HCT116 (cell line): ENCODE measurements around the gene FOXO6. TPM values are rescaled to one million over a fixed set of nuclear protein-coding genes. Genes with fewer than 3 reads are reported as not detected.

Experiments
- ATAC-seq: fragments of 200-7000 bp; cut with Tn5 transposase; 2 replicates; pipeline ENCODE4 v1.9.1; 2020; ENCODE audit warnings: mild to moderate bottlenecking, moderate library complexity
- BruUV-seq: library from RNA; stranded (reverse); fragments of 400-500 nt; replicated peaks from 2 replicates; lab custom pipeline; 2021; lab: Mats Ljungman, UMichigan
- CTCF ChIA-PET: fragments of 300-600 bp; sonication (Branson Sonifier 250); formaldehyde crosslinking; loops from one replicate; lab custom pipeline; 2021; ENCODE audit warnings: antibody characterized with exemption; lab: Charles Lee
- POLR2A ChIA-PET: fragments of 300-600, 350-600 bp; sonication (Branson Sonifier 250); formaldehyde crosslinking; loops from one replicate; lab custom pipeline; 2021; ENCODE audit warnings: antibody characterized with exemption; lab: Charles Lee
- RAD21 ChIA-PET, 2 experiments: fragments of 300-600 bp; sonication (Branson Sonifier 250); formaldehyde crosslinking; loops; one replicate each; lab custom pipeline; 2023; ENCODE audit warnings: low total read pairs in 2 of 2; ENCODE audit not compliant: uncharacterized antibody in 2 of 2, unreplicated experiment in 2 of 2, low non-redundant PET in 1 of 2; lab: Charles Lee
- DNase-seq: peaks from one replicate; pipeline ENCODE4 v3.0.0-alpha.2; 2010; ENCODE audit warnings: low read depth, low spot score
- H2AFZ ChIP-seq: fragments of 200-600 bp; shearing (Covaris generic), sonication (generic); 2 replicates; pipeline ENCODE4 v1.6.1; 2017; ENCODE audit warnings: low read depth, mixed run types, mixed read lengths, antibody characterized with exemption, low read length; ENCODE audit not compliant: poor library complexity, severe bottlenecking
- H3K27ac ChIP-seq: 2 replicates; pipeline ENCODE4 v1.5.1; 2012; ENCODE audit warnings: low read depth, low read length
- H3K27me3 ChIP-seq: fragments of 200-600 bp; sonication (generic); 2 replicates; pipeline ENCODE4 v1.6.1; 2016; ENCODE audit warnings: mixed run types, low read length, mixed read lengths; ENCODE audit not compliant: insufficient read depth
- H3K36me3 ChIP-seq, 2 experiments: fragments of 200-500 bp in 1 of 2; fragments of 200-600 bp in 1 of 2; sonication (Bioruptor generic) in 1 of 2; sonication (generic) in 1 of 2; 2 replicates each; pipeline versions ENCODE4 v1.5.1 to v1.6.1; 2014 to 2016; ENCODE audit warnings: low read length in 2 of 2, inconsistent platforms in 1 of 2, mixed read lengths in 1 of 2, mixed run types in 1 of 2; ENCODE audit not compliant: insufficient read depth in 2 of 2, control insufficient read depth in 1 of 2
- H3K4me1 ChIP-seq, 2 experiments: fragments of 200-600 bp in 1 of 2; sonication (generic) in 1 of 2; 2 replicates each; pipeline versions ENCODE4 v1.5.1 to v1.6.1; 2012 to 2017; ENCODE audit warnings: low read length in 2 of 2, inconsistent platforms in 1 of 2, mild to moderate bottlenecking in 1 of 2, mixed read lengths in 1 of 2, mixed run types in 1 of 2, moderate library complexity in 1 of 2; ENCODE audit not compliant: insufficient read depth in 2 of 2, control insufficient read depth in 1 of 2
- H3K4me2 ChIP-seq: fragments of 200-600 bp; sonication (generic); 2 replicates; pipeline ENCODE4 v1.6.1; 2017; ENCODE audit warnings: mixed run types, low read length, mixed read lengths
- H3K4me3 ChIP-seq, 2 experiments: fragments of 200-600 bp in 1 of 2; sonication (generic) in 1 of 2; replicated peaks in 1 of 2; 2 replicates each; pipeline ENCODE4 v1.5.1; 2011 to 2016; ENCODE audit warnings: low read length in 2 of 2, control low read depth in 1 of 2, low read depth in 1 of 2, mild to moderate bottlenecking in 1 of 2, mixed read lengths in 1 of 2, mixed run types in 1 of 2
- H3K79me2 ChIP-seq: fragments of 200-600 bp; sonication (generic); 2 replicates; pipeline ENCODE4 v1.6.1; 2017; ENCODE audit warnings: mild to moderate bottlenecking, mixed run types, low read length, moderate library complexity, mixed read lengths; ENCODE audit not compliant: insufficient read depth
- H3K9ac ChIP-seq: fragments of 200-600 bp; sonication (generic); 2 replicates; pipeline ENCODE4 v1.6.1; 2016; ENCODE audit warnings: low read length, mixed read lengths
- H3K9me2 ChIP-seq: fragments of 200-600 bp; sonication (generic), shearing (Covaris generic); 2 replicates; pipeline ENCODE4 v1.6.1; 2017; ENCODE audit warnings: mixed run types, mild to moderate bottlenecking, moderate library complexity; ENCODE audit not compliant: insufficient read depth
- H3K9me3 ChIP-seq, 2 experiments: fragments of 200-500 bp in 1 of 2; fragments of 200-600 bp in 1 of 2; sonication (Bioruptor generic) in 1 of 2; sonication (generic) in 1 of 2; 2 replicates each; pipeline ENCODE4 v1.6.1; 2014 to 2017; ENCODE audit warnings: low read length in 2 of 2, mixed read lengths in 2 of 2, inconsistent platforms in 1 of 2, low read depth in 1 of 2, mild to moderate bottlenecking in 1 of 2, mixed run types in 1 of 2, moderate library complexity in 1 of 2; ENCODE audit not compliant: control insufficient read depth in 1 of 2, insufficient read depth in 1 of 2
- H4K20me1 ChIP-seq: fragments of 200-600 bp; sonication (generic), shearing (Covaris generic); 2 replicates; pipeline ENCODE4 v1.6.1; 2017; ENCODE audit warnings: mixed run types, mild to moderate bottlenecking, moderate library complexity; ENCODE audit not compliant: insufficient read depth
- ATF3 ChIP-seq: IDR thresholded peaks from 2 replicates; pipeline ENCODE4 v1.6.1; 2012
- CBX3 ChIP-seq: IDR thresholded peaks from 2 replicates; pipeline ENCODE4 v1.6.1; 2012; ENCODE audit warnings: low read depth
- CEBPB ChIP-seq: IDR thresholded peaks from 2 replicates; pipeline ENCODE4 v1.6.1; 2012; ENCODE audit warnings: low read depth
- CTCF ChIP-seq, 3 experiments: fragments of 200-600 bp in 1 of 3; sonication (generic) in 1 of 3; IDR thresholded peaks in 2 of 3; conservative IDR thresholded peaks in 1 of 3; 2 replicates each; pipeline ENCODE4 v1.5.1; 2012 to 2017; ENCODE audit warnings: low read depth in 2 of 3, low read length in 2 of 3, antibody characterized with exemption in 1 of 3, borderline replicate concordance in 1 of 3, control low read depth in 1 of 3, mild to moderate bottlenecking in 1 of 3, mixed read lengths in 1 of 3, mixed run types in 1 of 3, moderate library complexity in 1 of 3; ENCODE audit not compliant: insufficient read depth in 1 of 3
- EGR1 ChIP-seq: IDR thresholded peaks from 2 replicates; pipeline ENCODE4 v1.6.1; 2012; ENCODE audit warnings: low read depth
- EZH2phosphoT487 ChIP-seq: fragments of 200-600 bp; IDR thresholded peaks from 2 replicates; pipeline ENCODE4 v1.6.1; 2018; ENCODE audit warnings: antibody characterized with exemption, borderline replicate concordance
- FOSL1 ChIP-seq: IDR thresholded peaks from 2 replicates; pipeline ENCODE4 v1.6.1; 2012; ENCODE audit warnings: low read depth
- JUND ChIP-seq: IDR thresholded peaks from 2 replicates; pipeline ENCODE4 v1.6.1; 2012
- POLR2AphosphoS5 ChIP-seq: IDR thresholded peaks from 2 replicates; pipeline ENCODE4 v1.6.1; 2011; ENCODE audit warnings: mild to moderate bottlenecking, low read depth, low read length, moderate library complexity
- RAD21 ChIP-seq: IDR thresholded peaks from 2 replicates; pipeline ENCODE4 v1.6.1; 2012; ENCODE audit warnings: low read depth, mild to moderate bottlenecking
- REST ChIP-seq: IDR thresholded peaks from 2 replicates; pipeline ENCODE4 v1.6.1; 2012; ENCODE audit warnings: low read depth
- SP1 ChIP-seq: IDR thresholded peaks from 2 replicates; pipeline ENCODE4 v1.6.1; 2012; ENCODE audit warnings: low read depth
- SRF ChIP-seq: IDR thresholded peaks from 2 replicates; pipeline ENCODE4 v1.6.1; 2012; ENCODE audit warnings: low read depth
- TCF7L2 ChIP-seq: IDR thresholded peaks from 2 replicates; pipeline ENCODE4 v1.7.0; 2011; ENCODE audit warnings: borderline replicate concordance, inconsistent platforms; ENCODE audit not compliant: insufficient read depth, insufficient read length; ENCODE audit errors: extremely low read depth
- YY1 ChIP-seq: IDR thresholded peaks from 2 replicates; pipeline ENCODE4 v1.6.1; 2011; ENCODE audit warnings: low read length, low read depth, moderate library complexity, mild to moderate bottlenecking; ENCODE audit not compliant: insufficient replicate concordance; ENCODE audit errors: extremely low read depth
- ZFX ChIP-seq: fragments of 450-650 bp; IDR thresholded peaks from 2 replicates; pipeline ENCODE4 v1.6.1; 2017
- intact Hi-C: fragments of 100-400 bp; cut with micrococcal nuclease; formaldehyde crosslinking; loops from 2 replicates; pipeline ENCODE4 v1.10.0; 2022
- total RNA-seq: library from RNA; stranded (reverse); gene quantifications from one replicate; pipeline ENCODE4 v1.2.1, GENCODE V29; 2021; ENCODE audit not compliant: unreplicated experiment

FOXO6 gene
- total RNA-seq, 1 experiment from 2014 or later, result 7.0 TPM

GRCh38 chr1:41378999-41379737, 17.9 kb downstream of the FOXO6 start:
- Histone ChIP-seq H2AFZ (no peak overlapping the region), H3K27me3 (no peaks in the 10 kb centered on the region), H3K9ac (no peak overlapping the region), H3K4me1 (peaks cover 10 to 32% of the 10 kb centered on the region in 2 experiments; a peak in 3 of 4 replicates), H3K27ac (no peak overlapping the region), H3K9me2 (no peaks in the 10 kb centered on the region), H3K4me3 (no peak overlapping the region), H3K9me3 (no peaks in the 10 kb centered on the region), H3K36me3 (no peaks in the 10 kb centered on the region), H3K79me2 (no peaks in the 10 kb centered on the region), H4K20me1 (no peaks in the 10 kb centered on the region), H3K4me2 (no peak overlapping the region)
- ChIA-PET CTCF (no interaction called here), POLR2A (no interaction called here), RAD21 (no interaction called here)
- ATAC-seq (no peak), DNase-seq (no peak)
- TF ChIP-seq JUND (no peak), CBX3 (no peak), FOSL1 (no peak)
- intact Hi-C loops, result no loop called here
- BruUV-seq, result no TSS peak

GRCh38 chr1:41379738-41380130, 18.5 kb downstream of the FOXO6 start:
- H2AFZ ChIP-seq, result no peak overlapping the region
- no peak overlapping the region for H3K27ac ChIP-seq
- intact Hi-C loops, result no loop called here
- no TSS peak for BruUV-seq
- no peak for ATAC-seq
- no peaks in the 10 kb centered on the region for H3K9me2 ChIP-seq
- H4K20me1 ChIP-seq, result no peaks in the 10 kb centered on the region
- H3K4me2 ChIP-seq, result no peak overlapping the region
- no peak overlapping the region for H3K9ac ChIP-seq
- no peaks in the 10 kb centered on the region for H3K9me3 ChIP-seq
- H3K4me3 ChIP-seq, result no peak overlapping the region
- no peak for DNase-seq
- ChIA-PET POLR2A (no interaction called here), CTCF (no interaction called here), RAD21 (no interaction called here)
- peaks cover 10 to 32% of the 10 kb centered on the region in 2 experiments; a peak in 3 of 4 replicates for H3K4me1 ChIP-seq
- H3K27me3 ChIP-seq, result no peaks in the 10 kb centered on the region
- no peaks in the 10 kb centered on the region for H3K79me2 ChIP-seq
- H3K36me3 ChIP-seq, result no peaks in the 10 kb centered on the region
- no peak for TF ChIP-seq SP1
- TF ChIP-seq POLR2AphosphoS5, result no peak
- no peak for TF ChIP-seq TCF7L2
- TF ChIP-seq REST, result no peak
- TF ChIP-seq SRF, result no peak
- TF ChIP-seq ZFX, result no peak
- TF ChIP-seq EGR1, result no peak
- TF ChIP-seq CEBPB, result no peak
- no peak for TF ChIP-seq YY1
- TF ChIP-seq EZH2phosphoT487, result no peak
- no peak for TF ChIP-seq FOSL1
- TF ChIP-seq ATF3, result no peak
- no peak for TF ChIP-seq CTCF (IDR thresholded peaks at IDR 0.05 in 2 of 3, conservative IDR thresholded peaks at IDR 0.05 in 1 of 3; ENCODE audit: borderline replicate concordance in 1 of 3, insufficient read depth in 1 of 3, low read depth in 2 of 3, low read length in 2 of 3)
- TF ChIP-seq RAD21, result no peak
